MM.1S (cell line): ENCODE results near the gene PKD1.

Experiments used
- EZH2 ChIP-seq: fragments of 300-600 bp; sonication (generic); optimal IDR thresholded peaks from 2 replicates; pipeline ENCODE3; 2017; ENCODE audit warnings: low read depth, mild to moderate bottlenecking, antibody characterized with exemption, low read length, mixed read lengths
- EZH2phosphoT487 ChIP-seq: fragments of 300-600 bp; sonication (generic); IDR thresholded peaks from 2 replicates; pipeline ENCODE4 v1.6.1; 2018; ENCODE audit warnings: antibody characterized with exemption, low read length

GRCh38 chr16:2053897-2054296 is 81.8 kb downstream of the PKD1 start:
- no peak for TF ChIP-seq EZH2phosphoT487
- no peak for TF ChIP-seq EZH2
